H9 (cell line): ENCODE measurements around the gene CDH13. TPM values are rescaled to one million over a fixed set of nuclear protein-coding genes. Genes with fewer than 3 reads are reported as not detected.

Experiments
- DNase-seq: peaks from one replicate; pipeline ENCODE4 v3.0.0-alpha.2; 2017
- H2AFZ ChIP-seq: one replicate; pipeline ENCODE4 v1.6.1; 2013; ENCODE audit warnings: mild to moderate bottlenecking, low read length, control low read depth, moderate library complexity
- H2AK5ac ChIP-seq: 2 replicates; pipeline ENCODE4 v1.6.1; 2013; ENCODE audit warnings: low read length, control low read depth, mixed read lengths; ENCODE audit not compliant: insufficient read length
- H2BK120ac ChIP-seq: one replicate; pipeline ENCODE4 v1.6.1; 2013; ENCODE audit warnings: low read depth, mild to moderate bottlenecking, low read length, control low read depth, inconsistent platforms; ENCODE audit not compliant: poor library complexity, severe bottlenecking
- H2BK12ac ChIP-seq: 2 replicates; pipeline ENCODE4 v1.6.1; 2013; ENCODE audit warnings: low read length, control low read depth, mixed read lengths, low read depth; ENCODE audit not compliant: insufficient read length
- H2BK15ac ChIP-seq: 2 replicates; pipeline ENCODE4 v1.6.1; 2013; ENCODE audit warnings: low read depth, low read length, control low read depth
- H2BK20ac ChIP-seq: one replicate; pipeline ENCODE4 v1.6.1; 2013; ENCODE audit warnings: low read depth, mild to moderate bottlenecking, low read length, control low read depth, inconsistent platforms; ENCODE audit not compliant: poor library complexity, severe bottlenecking
- H2BK5ac ChIP-seq: 2 replicates; pipeline ENCODE4 v1.6.1; 2013; ENCODE audit warnings: low read length, control low read depth, mixed read lengths; ENCODE audit not compliant: insufficient read length
- H3K14ac ChIP-seq: 2 replicates; pipeline ENCODE4 v1.6.1; 2013; ENCODE audit warnings: low read length, control low read depth; ENCODE audit not compliant: insufficient read depth
- H3K18ac ChIP-seq: 2 replicates; pipeline ENCODE4 v1.6.1; 2013; ENCODE audit warnings: low read depth, mild to moderate bottlenecking, mixed read lengths, low read length, control low read depth; ENCODE audit not compliant: insufficient read length
- H3K23ac ChIP-seq: 2 replicates; pipeline ENCODE4 v1.6.1; 2013; ENCODE audit warnings: low read length, control low read depth, mixed read lengths, low read depth; ENCODE audit not compliant: insufficient read length
- H3K23me2 ChIP-seq: 2 replicates; pipeline ENCODE4 v1.6.1; 2013; ENCODE audit warnings: low read depth, mild to moderate bottlenecking, mixed read lengths, low read length, control low read depth; ENCODE audit not compliant: insufficient read length, poor library complexity, severe bottlenecking
- H3K27ac ChIP-seq: 2 replicates; pipeline ENCODE4 v1.5.1; 2013; ENCODE audit warnings: low read length, control low read depth, mixed read lengths, low read depth; ENCODE audit not compliant: insufficient read length
- H3K27me3 ChIP-seq: 2 replicates; pipeline ENCODE4 v1.6.1; 2013; ENCODE audit warnings: low read length, control low read depth, inconsistent platforms; ENCODE audit not compliant: insufficient read depth
- H3K4ac ChIP-seq: 2 replicates; pipeline ENCODE4 v1.6.1; 2013; ENCODE audit warnings: low read depth, mild to moderate bottlenecking, control low read depth, inconsistent platforms, low read length, moderate library complexity
- H3K4me1 ChIP-seq: 2 replicates; pipeline ENCODE4 v1.6.1; 2013; ENCODE audit warnings: low read length, control low read depth, inconsistent platforms; ENCODE audit not compliant: insufficient read depth
- H3K4me2 ChIP-seq: 2 replicates; pipeline ENCODE4 v1.6.1; 2013; ENCODE audit warnings: low read length, control low read depth, mixed read lengths; ENCODE audit not compliant: insufficient read length, insufficient read depth
- H3K56ac ChIP-seq: 2 replicates; pipeline ENCODE4 v1.6.1; 2013; ENCODE audit warnings: low read depth, mild to moderate bottlenecking, mixed read lengths, low read length, control low read depth; ENCODE audit not compliant: insufficient read length
- H3K79me1 ChIP-seq: 2 replicates; pipeline ENCODE4 v1.6.1; 2013; ENCODE audit warnings: low read depth, mild to moderate bottlenecking, moderate library complexity, low read length, control low read depth, inconsistent platforms; ENCODE audit not compliant: insufficient read depth, poor library complexity, severe bottlenecking
- H3K79me2 ChIP-seq: 2 replicates; pipeline ENCODE4 v1.6.1; 2013; ENCODE audit warnings: low read length, control low read depth, inconsistent platforms; ENCODE audit not compliant: insufficient read depth
- H3K9ac ChIP-seq: 2 replicates; pipeline ENCODE4 v1.6.1; 2013; ENCODE audit warnings: low read length, control low read depth, mixed read lengths; ENCODE audit not compliant: insufficient read length; ENCODE audit errors: extremely low read depth
- H3K9me3 ChIP-seq: one replicate; pipeline ENCODE4 v1.6.1; 2013; ENCODE audit warnings: low read depth, low read length, inconsistent platforms; ENCODE audit not compliant: control insufficient read depth
- H3T11ph ChIP-seq: one replicate; pipeline ENCODE4 v1.6.1; 2013; ENCODE audit warnings: mild to moderate bottlenecking, low read length, control low read depth, inconsistent platforms
- H4K20me1 ChIP-seq: one replicate; pipeline ENCODE4 v1.6.1; 2013; ENCODE audit not compliant: control insufficient read depth, insufficient read length, insufficient read depth
- H4K5ac ChIP-seq: 2 replicates; pipeline ENCODE4 v1.6.1; 2013; ENCODE audit warnings: low read depth, mild to moderate bottlenecking, mixed read lengths, low read length, control low read depth; ENCODE audit not compliant: insufficient read length
- H4K8ac ChIP-seq: replicated peaks from 2 replicates; pipeline ENCODE4 v1.6.1; 2013; ENCODE audit warnings: low read length, control low read depth, mixed read lengths, low read depth; ENCODE audit not compliant: insufficient read length
- H4K91ac ChIP-seq: 2 replicates; pipeline ENCODE4 v1.6.1; 2013; ENCODE audit warnings: low read depth, mild to moderate bottlenecking, moderate library complexity, mixed read lengths, low read length, control low read depth; ENCODE audit not compliant: insufficient read length
- H3K27ac Mint-ChIP-seq, 3 experiments: 2 replicates in 2 of 3; 3 replicates in 1 of 3; pipeline ENCODE4 v1.8.0; 2020 to 2021; ENCODE audit warnings: mixed read lengths in 3 of 3, mild to moderate bottlenecking in 1 of 3, moderate library complexity in 1 of 3
- H3K27me3 Mint-ChIP-seq: 2 replicates; pipeline ENCODE4 v1.8.0; 2021; ENCODE audit warnings: low read depth, mild to moderate bottlenecking, moderate library complexity, mixed read lengths
- H3K36me3 Mint-ChIP-seq, 3 experiments: 2 replicates in 2 of 3; 3 replicates in 1 of 3; pipeline ENCODE4 v1.8.0; 2020 to 2021; ENCODE audit warnings: low read depth in 3 of 3, mixed read lengths in 3 of 3; ENCODE audit not compliant: insufficient read depth in 1 of 3
- H3K4me1 Mint-ChIP-seq, 2 experiments: 2 replicates each; pipeline ENCODE4 v1.8.0; 2020; ENCODE audit warnings: mixed read lengths in 2 of 2
- H3K4me3 Mint-ChIP-seq, 2 experiments: 2 replicates in 1 of 2; 3 replicates in 1 of 2; pipeline ENCODE4 v1.8.0; 2020 to 2021; ENCODE audit warnings: mild to moderate bottlenecking in 2 of 2, mixed read lengths in 2 of 2, moderate library complexity in 1 of 2
- H3K9me3 Mint-ChIP-seq, 2 experiments: 2 replicates in 1 of 2; 3 replicates in 1 of 2; pipeline ENCODE4 v1.8.0; 2020; ENCODE audit warnings: mild to moderate bottlenecking in 2 of 2, mixed read lengths in 2 of 2, moderate library complexity in 1 of 2
- WGBS: extraction: QIAGEN DNeasy Blood & Tissue Kit; methylation state at CpG from one replicate; pipeline ENCODE4 v1.1.7; 2013; ENCODE audit warnings: missing lambda C conversion rate, low lambda C conversion rate, mixed read lengths; ENCODE audit not compliant: insufficient read length; ENCODE audit errors: extremely low coverage; 5-methylcytosine and 5-hydroxymethylcytosine counted together
- total RNA-seq: library from RNA; stranded (reverse); gene quantifications from 2 replicates; pipeline ENCODE4 v1.2.1, GENCODE V29; 2021
- TF ChIP-seq, protein P1 (sequence below): fragments of 200-600 bp; sonication (generic); conservative IDR thresholded peaks from 3 replicates; pipeline ENCODE4 v1.8.0; 2021; ENCODE audit warnings: antibody characterized with exemption, mild to moderate bottlenecking

Gene CDH13
- total RNA-seq, 1 experiment from 2014 or later = 1.5 TPM

DNA sequence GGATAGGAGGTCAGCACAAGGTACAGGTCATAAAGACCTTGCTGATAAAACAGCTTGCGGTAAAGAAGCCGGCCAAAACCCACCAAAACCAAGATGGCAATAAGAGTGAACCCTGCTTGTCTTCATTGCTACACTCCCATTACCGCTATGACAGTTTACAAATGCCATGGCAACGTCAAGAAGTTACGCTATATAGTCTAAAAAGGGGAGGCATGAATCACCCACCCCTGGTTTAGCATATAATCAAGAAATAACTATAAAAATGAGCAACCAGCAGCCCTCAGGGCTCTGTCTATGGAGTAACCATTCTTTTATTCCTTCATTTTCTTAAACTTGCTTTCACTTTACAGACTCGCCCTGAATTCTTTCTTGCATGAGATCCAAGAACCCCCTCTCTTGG is 1180.0 kb downstream of the CDH13 start:
- H4K5ac ChIP-seq = no peak overlapping the region
- peaks cover 17% of the 10 kb centered on the region for H3K4me1 ChIP-seq
- no peaks in the 10 kb centered on the region for H3K9me3 ChIP-seq
- Mint-ChIP-seq H3K27me3 (0 out of 2 replicates have a peak, but pooled peaks cover 1% of the 10 kb centered on the region), H3K9me3 (no peaks in the 10 kb centered on the region; a peak in 1 of 5 replicates), H3K36me3 (peaks cover 12 to 28% (median 20%) of the 10 kb centered on the region in 3 experiments; a peak in 6 of 7 replicates), H3K4me3 (peak overlapping the region in 1 of 2 experiments; percentile 98; a peak in 3 of 5 replicates), H3K27ac (no peak overlapping the region), H3K4me1 (peaks cover 30 to 32% of the 10 kb centered on the region in 2 experiments)
- no peak for DNase-seq
- peaks cover 4% of the 10 kb centered on the region for H3K79me1 ChIP-seq
- H3K27me3 ChIP-seq = no peaks in the 10 kb centered on the region
- no peak overlapping the region for H2BK15ac ChIP-seq
- no peak overlapping the region for H2BK5ac ChIP-seq
- H4K8ac ChIP-seq = no peak overlapping the region
- no peak overlapping the region for H2AFZ ChIP-seq
- no peak overlapping the region for H2AK5ac ChIP-seq
- TF ChIP-seq, protein P1, sequence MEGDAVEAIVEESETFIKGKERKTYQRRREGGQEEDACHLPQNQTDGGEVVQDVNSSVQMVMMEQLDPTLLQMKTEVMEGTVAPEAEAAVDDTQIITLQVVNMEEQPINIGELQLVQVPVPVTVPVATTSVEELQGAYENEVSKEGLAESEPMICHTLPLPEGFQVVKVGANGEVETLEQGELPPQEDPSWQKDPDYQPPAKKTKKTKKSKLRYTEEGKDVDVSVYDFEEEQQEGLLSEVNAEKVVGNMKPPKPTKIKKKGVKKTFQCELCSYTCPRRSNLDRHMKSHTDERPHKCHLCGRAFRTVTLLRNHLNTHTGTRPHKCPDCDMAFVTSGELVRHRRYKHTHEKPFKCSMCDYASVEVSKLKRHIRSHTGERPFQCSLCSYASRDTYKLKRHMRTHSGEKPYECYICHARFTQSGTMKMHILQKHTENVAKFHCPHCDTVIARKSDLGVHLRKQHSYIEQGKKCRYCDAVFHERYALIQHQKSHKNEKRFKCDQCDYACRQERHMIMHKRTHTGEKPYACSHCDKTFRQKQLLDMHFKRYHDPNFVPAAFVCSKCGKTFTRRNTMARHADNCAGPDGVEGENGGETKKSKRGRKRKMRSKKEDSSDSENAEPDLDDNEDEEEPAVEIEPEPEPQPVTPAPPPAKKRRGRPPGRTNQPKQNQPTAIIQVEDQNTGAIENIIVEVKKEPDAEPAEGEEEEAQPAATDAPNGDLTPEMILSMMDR = no peak
- no peak overlapping the region for H4K91ac ChIP-seq
- no peak overlapping the region for H3K4ac ChIP-seq
- H3K27ac ChIP-seq = no peak overlapping the region
- H2BK12ac ChIP-seq = no peak overlapping the region
- H2BK20ac ChIP-seq = no peak overlapping the region
- peaks cover 8% of the 10 kb centered on the region; the same call in 1 of the 2 replicates for H3K79me2 ChIP-seq
- no peak overlapping the region for H3T11ph ChIP-seq
- no CpG with 5 or more reads among the region's 6 CpGs for WGBS
- no peak overlapping the region for H3K14ac ChIP-seq
- H3K18ac ChIP-seq = no peak overlapping the region
- no peak overlapping the region for H3K23ac ChIP-seq
- H2BK120ac ChIP-seq = no peak overlapping the region
- H3K23me2 ChIP-seq = peaks cover 3% of the 10 kb centered on the region
- H3K56ac ChIP-seq = no peak overlapping the region
- H3K9ac ChIP-seq = no peak overlapping the region
- peaks cover 2% of the 10 kb centered on the region for H4K20me1 ChIP-seq
- no peak overlapping the region for H3K4me2 ChIP-seq
